H1 (cell line): ENCODE results near the gene GABRG3.

ENCODE experiments used
- BCL11A ChIP-seq, 2 experiments: IDR thresholded peaks; one replicate each; pipeline ENCODE4 v1.6.1; 2011; ENCODE audit warnings: low read depth in 2 of 2, low read length in 2 of 2, mild to moderate bottlenecking in 2 of 2
- CBX8 ChIP-seq: fragments of 300-800, 300-1000 bp; sonication (generic); IDR thresholded peaks from 2 replicates; pipeline ENCODE4 v1.7.1; 2016; ENCODE audit warnings: low read depth, low read length, borderline replicate concordance
- EP300 ChIP-seq, 2 experiments: IDR thresholded peaks; 1 replicate in 1 of 2; 2 replicates in 1 of 2; pipeline ENCODE4 v1.6.1; 2011 to 2012; ENCODE audit warnings: low read depth in 2 of 2, low read length in 2 of 2, mild to moderate bottlenecking in 2 of 2, borderline replicate concordance in 1 of 2, inconsistent platforms in 1 of 2, moderate library complexity in 1 of 2
- HDAC2 ChIP-seq, 2 experiments: fragments of 300-600 bp in 1 of 2; sonication (generic) in 1 of 2; IDR thresholded peaks; 2 replicates each; pipeline ENCODE4 v1.6.1; 2011 to 2012; ENCODE audit warnings: low read depth in 2 of 2, low read length in 2 of 2, mild to moderate bottlenecking in 2 of 2, moderate library complexity in 2 of 2, borderline replicate concordance in 1 of 2, inconsistent platforms in 1 of 2
- POLR2A ChIP-seq, 2 experiments: IDR thresholded peaks; 1 replicate in 1 of 2; 2 replicates in 1 of 2; pipeline ENCODE4 v1.6.1; 2011; ENCODE audit warnings: low read depth in 2 of 2, low read length in 2 of 2, mild to moderate bottlenecking in 2 of 2; ENCODE audit errors: control extremely low read depth in 1 of 2
- POLR2AphosphoS5 ChIP-seq: IDR thresholded peaks from 2 replicates; pipeline ENCODE4 v1.6.1; 2011; ENCODE audit warnings: low read depth, low read length
- RAD21 ChIP-seq, 2 experiments: IDR thresholded peaks in 1 of 2; conservative IDR thresholded peaks in 1 of 2; 2 replicates each; pipeline ENCODE4 v1.6.1; 2011; ENCODE audit warnings: low read depth in 2 of 2, low read length in 2 of 2, improper control_type of control experiment in 1 of 2, inconsistent platforms in 1 of 2, mild to moderate bottlenecking in 1 of 2, moderate library complexity in 1 of 2
- SP2 ChIP-seq: IDR thresholded peaks from 2 replicates; pipeline ENCODE4 v1.6.1; 2012; ENCODE audit warnings: mild to moderate bottlenecking, low read length, inconsistent platforms
- TF ChIP-seq, protein P1 (sequence below): IDR thresholded peaks from 2 replicates; pipeline ENCODE4 v1.6.1; 2011; ENCODE audit warnings: low read depth, mild to moderate bottlenecking, low read length; ENCODE audit not compliant: insufficient read depth
- TF ChIP-seq, protein P2 (sequence below), 3 experiments: IDR thresholded peaks; 1 replicate in 2 of 3; 2 replicates in 1 of 3; pipeline versions ENCODE4 v1.5.1 to v1.6.1; 2011; ENCODE audit warnings: low read length in 3 of 3, mild to moderate bottlenecking in 3 of 3, inconsistent platforms in 2 of 3, low read depth in 1 of 3, moderate library complexity in 1 of 3; ENCODE audit not compliant: insufficient read depth in 1 of 3; ENCODE audit errors: control extremely low read depth in 1 of 3

DNA sequence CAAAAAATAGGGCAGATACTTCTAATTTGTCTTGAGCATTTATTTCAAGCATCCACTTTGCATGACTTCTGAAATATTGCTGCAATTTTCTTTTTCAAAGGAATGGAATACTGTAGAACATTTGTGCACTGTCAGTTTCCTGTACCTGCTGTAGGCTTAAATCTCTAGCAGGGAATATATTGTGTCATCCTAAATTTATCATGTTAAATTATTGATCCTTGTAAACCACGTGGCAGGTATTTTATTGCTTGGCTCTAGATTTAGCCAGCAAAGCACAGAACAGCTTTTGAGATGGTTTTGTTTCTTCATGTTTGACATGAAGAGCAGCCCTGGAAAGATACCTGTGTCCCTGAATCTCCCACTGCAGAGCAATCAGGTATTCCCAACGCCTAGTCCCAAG, 470.1 kb downstream of the GABRG3 start:
- TF ChIP-seq, protein P1, sequence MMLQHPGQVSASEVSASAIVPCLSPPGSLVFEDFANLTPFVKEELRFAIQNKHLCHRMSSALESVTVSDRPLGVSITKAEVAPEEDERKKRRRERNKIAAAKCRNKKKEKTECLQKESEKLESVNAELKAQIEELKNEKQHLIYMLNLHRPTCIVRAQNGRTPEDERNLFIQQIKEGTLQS = no peak
- TF ChIP-seq POLR2A (IDR thresholded peaks at IDR 0.05; ENCODE audit: control extremely low read depth in 1 of 2, low read depth in 2 of 2, low read length in 2 of 2) (no peak), SP2 (no peak), HDAC2 (IDR thresholded peaks at IDR 0.05; ENCODE audit: borderline replicate concordance in 1 of 2, low read depth in 2 of 2, low read length in 2 of 2) (no peak), EP300 (IDR thresholded peaks at IDR 0.05; ENCODE audit: borderline replicate concordance in 1 of 2, low read depth in 2 of 2, low read length in 2 of 2) (no peak), BCL11A (IDR thresholded peaks at IDR 0.05; ENCODE audit: low read depth in 2 of 2, low read length in 2 of 2) (no peak), CBX8 (no peak), POLR2AphosphoS5 (no peak), RAD21 (IDR thresholded peaks at IDR 0.05 in 1 of 2, conservative IDR thresholded peaks at IDR 0.05 in 1 of 2; ENCODE audit: low read depth in 2 of 2, low read length in 2 of 2) (no peak)
- TF ChIP-seq, protein P2, sequence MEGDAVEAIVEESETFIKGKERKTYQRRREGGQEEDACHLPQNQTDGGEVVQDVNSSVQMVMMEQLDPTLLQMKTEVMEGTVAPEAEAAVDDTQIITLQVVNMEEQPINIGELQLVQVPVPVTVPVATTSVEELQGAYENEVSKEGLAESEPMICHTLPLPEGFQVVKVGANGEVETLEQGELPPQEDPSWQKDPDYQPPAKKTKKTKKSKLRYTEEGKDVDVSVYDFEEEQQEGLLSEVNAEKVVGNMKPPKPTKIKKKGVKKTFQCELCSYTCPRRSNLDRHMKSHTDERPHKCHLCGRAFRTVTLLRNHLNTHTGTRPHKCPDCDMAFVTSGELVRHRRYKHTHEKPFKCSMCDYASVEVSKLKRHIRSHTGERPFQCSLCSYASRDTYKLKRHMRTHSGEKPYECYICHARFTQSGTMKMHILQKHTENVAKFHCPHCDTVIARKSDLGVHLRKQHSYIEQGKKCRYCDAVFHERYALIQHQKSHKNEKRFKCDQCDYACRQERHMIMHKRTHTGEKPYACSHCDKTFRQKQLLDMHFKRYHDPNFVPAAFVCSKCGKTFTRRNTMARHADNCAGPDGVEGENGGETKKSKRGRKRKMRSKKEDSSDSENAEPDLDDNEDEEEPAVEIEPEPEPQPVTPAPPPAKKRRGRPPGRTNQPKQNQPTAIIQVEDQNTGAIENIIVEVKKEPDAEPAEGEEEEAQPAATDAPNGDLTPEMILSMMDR (IDR thresholded peaks at IDR 0.05; ENCODE audit: control extremely low read depth in 1 of 3, insufficient read depth in 1 of 3, low read depth in 1 of 3, low read length in 3 of 3) = no peak
